HuH-7.5 (cell line): Measurements from ENCODE around the gene RPL35A.
A peak's percentile ranks its signal among the peaks of the same experiment; 100 is the strongest.
"Not testable (repeated sequence)": the region's sequence is repeated elsewhere in the genome, so short reads cannot be mapped to it uniquely, and the experiment has no call there.

ENCODE experiments used
- DNase-seq: peaks from one replicate; pipeline ENCODE4 v3.0.0; 2011; ENCODE audit warnings: low spot score

RPL35A gene

DNA sequence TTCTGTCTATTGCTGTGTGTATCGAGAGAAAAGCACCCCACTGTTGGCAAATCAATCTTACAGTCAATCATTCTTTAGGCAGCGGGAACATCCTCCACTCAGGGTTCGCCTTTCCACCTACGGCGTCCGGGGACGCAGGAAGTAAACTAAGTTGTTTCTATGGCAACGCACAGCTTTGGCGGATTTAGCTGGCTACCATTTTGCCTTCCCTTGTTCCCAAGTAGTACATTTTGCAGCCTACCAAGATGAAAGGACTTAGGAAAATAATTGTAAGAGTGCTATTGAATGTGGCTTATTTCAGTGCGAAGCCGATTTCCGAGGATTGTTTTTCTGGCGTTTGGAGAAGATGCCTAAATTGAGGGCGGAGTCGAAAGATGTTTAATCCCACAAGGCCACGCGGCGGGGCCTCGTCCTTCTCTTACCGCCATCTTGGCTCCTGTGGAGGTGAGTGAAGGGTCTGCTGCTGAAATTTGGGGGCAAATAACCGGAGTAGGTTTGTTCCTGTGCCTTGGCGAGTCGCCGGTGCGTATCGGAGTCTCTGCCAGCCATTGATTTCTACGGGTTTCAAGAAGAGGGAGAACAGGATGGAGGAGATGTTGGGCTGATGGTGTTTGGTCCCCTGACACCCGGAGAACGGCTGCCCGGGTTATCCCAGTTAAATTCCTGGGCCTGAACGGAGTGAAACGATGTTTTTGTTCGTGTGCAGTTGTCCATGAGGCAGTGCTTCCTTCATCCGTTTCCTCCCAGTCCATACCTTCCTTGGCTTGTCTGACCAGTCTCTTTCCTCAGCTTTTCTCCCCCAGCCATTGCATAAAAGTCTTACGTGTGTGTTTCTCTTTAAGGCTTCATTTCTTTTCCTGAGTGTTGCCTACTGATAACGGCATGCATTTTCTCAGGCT lies at the start of gene RPL35A:
Gene RPL35A (plus strand): TSS at position 413 of the 899 bp plus-strand sequence. CDS start 778 bp downstream, outside the sequence.
- peak; percentile 61 for DNase-seq

DNA sequence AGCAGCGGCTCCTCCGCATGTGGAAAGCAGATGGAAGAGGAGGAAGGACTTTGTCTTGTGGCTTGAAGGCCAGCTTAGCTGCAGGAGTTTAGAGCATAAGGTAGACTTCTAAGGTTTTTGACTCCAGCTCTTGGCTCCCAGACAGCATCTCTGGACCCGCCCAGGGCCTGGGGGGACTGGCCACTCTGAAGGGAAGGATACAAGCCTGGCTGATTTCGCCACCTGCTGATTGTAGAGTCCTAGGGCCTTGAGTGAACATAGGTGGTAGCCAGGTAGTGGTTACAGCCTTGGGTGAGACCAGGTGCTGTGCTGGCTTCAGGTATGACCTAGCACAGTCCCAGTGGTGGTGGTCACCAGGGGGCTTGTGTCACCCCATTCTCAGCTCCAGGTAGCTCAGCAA lies 48.4 kb upstream of the RPL35A start:
- DNase-seq = no peak

DNA sequence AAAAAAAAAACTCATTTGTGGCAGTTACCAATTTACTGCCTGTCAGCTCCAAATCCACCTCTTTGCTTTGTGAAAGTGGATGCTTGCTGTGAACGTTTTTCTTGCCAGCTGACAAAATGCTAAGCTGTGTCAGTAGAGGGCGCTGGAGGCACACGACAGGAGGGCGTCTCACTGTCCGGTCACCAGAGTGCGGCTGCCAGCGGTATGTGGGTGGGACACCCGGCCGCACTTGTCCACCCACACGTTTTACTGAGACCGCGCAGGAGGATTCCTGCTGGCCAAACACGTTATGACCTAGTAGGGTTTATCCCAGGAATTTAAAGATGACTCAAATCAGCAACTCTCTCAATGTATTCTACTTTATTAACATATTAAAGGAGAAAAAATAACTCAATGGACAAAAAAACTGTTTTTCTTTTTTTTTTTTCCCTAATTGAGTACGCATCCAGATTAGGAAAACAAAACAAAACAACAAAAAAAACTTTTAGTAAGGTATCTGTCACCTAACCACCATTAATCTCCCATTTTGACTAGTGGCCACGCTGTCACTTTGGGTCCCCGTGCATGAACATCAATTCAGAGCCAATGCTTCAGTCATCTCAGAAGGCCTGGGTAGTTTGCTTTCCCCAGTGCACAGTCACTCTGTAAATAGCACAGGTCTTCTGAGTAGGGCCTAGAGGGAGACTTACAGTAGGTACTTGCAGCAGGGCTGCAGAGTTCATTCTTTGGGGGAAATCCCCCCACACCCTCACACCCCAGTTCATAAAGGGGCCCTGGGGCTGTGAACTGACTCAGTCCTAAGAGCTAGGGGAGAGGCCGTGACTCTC lies 43.8 kb upstream of the RPL35A start:
- peak; percentile 61 for DNase-seq

DNA sequence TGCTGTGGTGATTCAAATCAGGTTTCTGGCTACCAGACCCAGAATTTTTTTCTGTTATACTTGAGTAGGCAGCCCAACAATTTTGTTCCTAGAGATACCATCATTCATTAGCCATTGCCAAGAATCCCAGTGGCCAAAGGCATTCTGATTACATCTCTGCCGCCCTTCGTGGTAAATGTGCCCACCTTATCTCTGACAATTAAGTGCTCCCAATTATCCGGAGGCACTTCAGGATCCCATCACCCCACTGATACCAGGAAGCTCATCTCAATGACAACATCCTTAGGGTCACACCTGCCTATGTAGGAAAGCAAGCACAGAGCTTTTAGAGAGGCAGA lies 43.2 kb upstream of the RPL35A start:
- no peak for DNase-seq

DNA sequence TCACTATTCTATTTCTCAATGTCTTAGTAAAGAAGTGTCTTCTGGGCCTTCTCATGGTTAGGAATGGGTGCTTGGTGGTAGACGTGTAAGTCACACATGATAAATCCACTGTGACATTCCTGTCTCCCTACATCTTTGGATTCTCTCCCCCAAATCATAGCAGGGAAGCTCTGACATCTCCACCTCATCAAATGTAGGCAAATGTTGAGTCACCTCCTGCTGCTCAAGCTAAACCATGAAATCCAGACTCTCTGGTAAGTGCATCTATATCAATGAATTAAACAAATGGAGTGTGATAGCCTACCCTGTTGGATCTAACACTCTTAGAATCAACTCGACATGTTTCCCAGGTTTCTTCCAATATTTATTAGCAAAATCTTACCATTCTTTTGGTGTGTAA lies 42.8 kb upstream of the RPL35A start:
- DNase-seq = no peak

DNA sequence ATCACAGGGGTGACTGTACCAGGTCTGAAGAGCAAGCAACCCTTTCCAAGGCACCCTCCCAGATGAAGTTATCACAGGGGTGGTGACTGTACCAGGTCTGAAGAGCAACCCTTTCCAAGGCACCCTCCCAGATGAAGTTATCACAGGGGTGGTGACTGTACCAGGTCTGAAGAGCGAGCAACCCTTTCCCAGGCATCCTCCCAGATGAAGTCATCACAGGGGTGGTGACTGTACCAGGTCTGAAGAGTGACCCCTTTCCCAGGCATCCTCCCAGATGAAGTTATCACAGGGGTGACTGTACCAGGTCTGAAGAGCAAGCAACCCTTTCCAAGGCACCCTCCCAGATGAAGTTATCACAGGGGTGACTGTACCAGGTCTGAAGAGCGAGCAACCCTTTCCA lies 41.4 kb upstream of the RPL35A start:
- DNase-seq = not testable (repeated sequence)

DNA sequence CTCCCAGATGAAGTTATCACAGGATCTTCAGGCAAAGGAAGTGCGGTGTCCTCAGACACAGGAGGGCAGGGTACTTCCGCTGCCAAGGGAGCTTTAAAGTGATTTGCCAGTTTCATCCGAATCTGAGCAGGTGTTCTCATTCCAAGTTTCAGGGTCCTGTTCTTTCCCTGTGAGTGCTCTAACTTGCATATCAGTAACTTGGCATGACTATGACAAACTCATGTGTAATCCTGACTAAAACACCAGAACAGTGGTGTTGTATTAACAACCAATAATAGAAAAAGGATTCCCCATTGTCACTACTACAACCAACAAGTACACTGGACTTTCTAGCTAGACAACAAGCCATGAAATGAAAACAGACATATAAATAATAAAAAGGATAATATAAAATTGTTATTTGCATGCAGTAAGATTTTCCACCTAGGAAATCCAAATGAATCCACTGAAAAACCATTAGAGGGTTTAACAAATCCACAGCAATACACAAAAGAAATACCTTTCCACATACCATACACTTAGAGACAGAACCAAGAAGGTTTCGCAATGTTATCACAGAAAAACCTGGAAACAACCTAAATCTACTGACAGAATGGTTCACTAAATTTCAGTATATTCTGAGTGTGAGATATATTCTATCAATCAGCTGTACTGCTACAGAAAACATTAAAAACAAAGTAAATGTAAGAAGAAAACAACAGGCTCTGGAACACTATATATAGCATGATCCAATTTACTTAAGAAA lies 40.9 kb upstream of the RPL35A start:
- DNase-seq = no peak

DNA sequence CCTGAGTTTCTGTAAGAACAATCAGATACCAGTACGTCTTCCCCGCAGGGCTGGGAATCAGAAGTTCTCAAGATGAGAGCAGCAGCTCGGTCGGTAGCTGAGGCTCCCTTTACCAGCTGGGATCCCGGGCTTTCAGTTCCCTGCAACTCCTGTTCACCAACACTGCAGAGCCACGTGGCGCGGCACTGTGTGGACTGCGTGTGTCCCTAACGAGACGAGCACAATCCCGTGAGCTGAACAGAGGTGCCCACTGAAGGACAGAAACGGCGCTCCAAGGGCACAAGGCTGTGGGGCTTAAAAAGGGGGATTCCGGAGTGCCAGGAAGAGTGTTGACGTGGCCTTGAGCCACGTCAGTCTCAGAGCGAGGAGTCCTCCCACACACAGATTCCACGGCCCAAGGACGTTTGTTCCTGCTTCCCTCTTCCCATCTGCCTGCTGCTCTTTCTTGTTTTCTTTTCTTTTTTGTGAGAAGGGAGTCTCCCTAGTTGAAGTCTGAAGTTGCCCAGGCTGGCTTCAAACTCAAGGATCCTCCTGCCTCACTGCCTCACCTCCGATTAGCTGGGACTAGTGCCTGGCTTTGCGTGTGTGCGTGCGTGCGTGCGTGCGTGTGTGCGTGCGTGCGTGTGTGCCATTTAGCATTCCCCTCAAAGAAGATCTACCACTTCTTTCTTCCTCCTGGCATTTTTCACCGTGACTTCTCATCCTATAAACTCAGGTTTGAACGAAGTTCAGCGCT lies 37.1 kb upstream of the RPL35A start:
- DNase-seq = no peak

DNA sequence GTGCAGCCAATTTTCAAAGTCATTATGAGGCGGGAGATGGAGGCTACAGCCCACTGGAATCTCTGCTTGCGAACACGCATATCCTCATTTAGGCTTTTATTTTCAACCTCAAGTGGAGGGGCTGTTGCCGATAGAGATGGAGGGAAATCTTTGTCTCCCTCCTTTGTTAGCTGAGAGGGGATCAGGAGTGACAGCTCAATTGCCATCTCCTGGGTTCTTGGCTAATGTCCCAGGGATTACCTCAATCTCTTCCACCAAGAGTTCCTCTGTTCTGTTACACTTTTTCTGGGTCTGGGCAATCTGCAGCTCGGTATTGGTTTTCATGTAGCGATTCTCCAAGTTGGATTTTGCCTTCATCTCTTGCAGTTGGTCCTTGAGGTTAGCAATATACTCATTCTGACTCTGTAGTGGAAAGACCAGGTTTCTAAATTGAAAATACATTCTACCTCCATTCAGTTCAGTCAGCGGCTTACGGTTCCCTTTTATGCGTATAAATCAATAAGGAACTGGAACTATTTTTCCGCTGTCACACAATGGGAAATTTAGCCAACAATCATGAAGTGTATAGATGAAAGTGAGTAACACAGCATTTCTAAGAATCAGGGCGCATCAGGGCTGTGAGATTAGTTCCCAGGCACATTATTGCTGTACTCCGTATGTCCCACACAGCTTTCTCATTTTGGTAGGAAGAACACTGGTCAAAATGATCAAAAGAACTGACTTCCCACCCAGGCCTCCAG lies 36.2 kb upstream of the RPL35A start:
- DNase-seq = no peak

DNA sequence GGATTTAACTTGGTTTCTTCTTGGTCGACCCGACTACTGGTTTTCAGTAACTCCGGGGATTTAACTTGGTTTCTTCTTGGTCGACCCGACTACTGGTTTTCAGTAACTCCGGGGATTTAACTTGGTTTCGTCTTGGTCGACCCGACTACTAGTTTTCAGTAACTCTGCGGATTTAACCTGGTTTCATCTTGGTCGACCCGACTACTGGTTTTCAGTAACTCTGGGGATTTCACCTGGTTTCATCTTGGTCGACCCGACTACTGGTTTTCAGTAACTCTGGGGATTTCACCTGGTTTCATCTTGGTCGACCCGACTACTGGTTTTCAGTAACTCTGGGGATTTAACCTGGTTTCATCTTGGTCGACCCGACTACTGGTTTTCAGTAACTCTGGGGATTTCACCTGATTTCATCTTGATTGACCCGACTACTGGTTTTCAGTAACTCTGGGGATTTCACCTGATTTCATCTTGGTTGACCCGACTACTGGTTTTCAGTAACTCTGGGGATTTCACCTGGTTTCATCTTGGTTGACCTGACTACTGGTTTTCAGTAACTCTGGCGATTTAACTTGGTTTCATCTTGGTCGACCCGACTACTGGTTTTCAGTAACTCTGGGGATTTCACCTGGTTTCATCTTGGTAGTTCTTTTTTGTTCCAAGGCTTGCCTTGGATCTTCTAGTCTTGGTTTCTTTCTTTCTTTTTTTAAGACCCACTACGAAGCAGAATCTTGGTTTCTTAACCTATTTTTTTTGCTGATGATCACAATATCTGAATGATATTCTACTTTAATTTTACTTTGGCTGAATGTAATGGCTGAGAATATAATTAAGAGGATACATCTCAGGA lies 28.3 kb upstream of the RPL35A start:
- not testable (repeated sequence) for DNase-seq

DNA sequence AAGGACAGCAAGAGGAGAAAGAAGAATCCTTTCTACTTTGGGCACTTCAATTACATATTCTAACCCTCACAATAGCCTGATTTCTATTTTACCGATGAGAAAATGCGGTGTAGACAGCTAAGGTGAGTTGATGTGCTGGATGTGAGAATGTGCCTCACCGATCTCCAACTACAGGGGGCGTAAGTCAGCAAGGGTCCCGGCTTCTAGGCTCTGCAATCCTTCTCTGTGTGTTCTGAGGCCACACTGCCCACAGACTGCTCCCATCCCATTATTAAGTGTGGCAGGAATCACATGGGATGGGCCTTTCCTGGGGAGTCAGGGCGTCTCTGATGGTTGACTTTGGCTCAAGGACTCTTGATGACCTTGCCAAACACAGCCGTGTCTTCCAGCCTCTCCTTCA lies 23.6 kb upstream of the RPL35A start:
- no peak for DNase-seq

DNA sequence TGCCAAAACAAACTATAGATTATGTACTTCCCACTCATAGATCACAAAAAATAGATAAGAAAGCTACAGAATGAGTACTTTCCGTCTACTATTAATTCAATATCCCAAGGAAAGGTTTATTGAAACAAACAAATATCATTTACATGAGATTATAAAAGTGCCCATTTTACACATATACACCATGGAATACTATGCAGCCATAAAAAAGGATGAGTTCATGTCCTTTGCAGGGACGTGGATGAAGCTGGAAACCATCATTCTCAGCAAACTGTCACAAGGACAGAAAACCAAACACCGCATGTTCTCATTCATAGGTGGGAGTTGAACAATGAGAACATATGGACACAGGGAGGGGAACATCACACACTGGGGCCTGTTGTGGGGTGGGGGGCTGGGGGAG lies 22.4 kb upstream of the RPL35A start:
- DNase-seq = not testable (repeated sequence)

DNA sequence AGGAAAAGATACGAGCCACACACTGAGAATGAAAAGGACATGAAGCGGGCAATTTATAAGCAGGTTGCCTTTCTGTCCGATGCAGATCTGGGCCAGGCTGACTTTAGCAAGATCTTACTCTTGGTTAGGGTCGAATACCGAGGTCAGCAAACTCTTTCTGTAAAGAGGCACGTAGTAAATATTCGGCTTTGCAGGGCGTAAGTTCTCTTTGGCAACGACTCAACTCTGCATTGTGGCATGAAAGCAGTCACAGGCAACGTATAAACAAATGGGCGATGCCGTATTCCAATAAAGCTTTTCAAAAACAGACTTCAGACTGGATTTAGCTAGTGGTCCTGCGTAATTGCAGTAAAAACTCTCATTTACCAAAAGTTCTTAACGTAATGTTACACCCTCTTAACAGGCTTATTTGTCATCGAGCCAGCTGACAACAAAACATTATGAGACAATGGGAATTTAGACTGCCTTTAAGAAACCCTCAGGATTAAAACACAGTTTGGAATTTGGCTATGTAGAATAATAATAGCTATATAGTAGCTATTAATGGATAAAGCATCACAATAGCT lies 13.1 kb upstream of the RPL35A start:
- DNase-seq = no peak

DNA sequence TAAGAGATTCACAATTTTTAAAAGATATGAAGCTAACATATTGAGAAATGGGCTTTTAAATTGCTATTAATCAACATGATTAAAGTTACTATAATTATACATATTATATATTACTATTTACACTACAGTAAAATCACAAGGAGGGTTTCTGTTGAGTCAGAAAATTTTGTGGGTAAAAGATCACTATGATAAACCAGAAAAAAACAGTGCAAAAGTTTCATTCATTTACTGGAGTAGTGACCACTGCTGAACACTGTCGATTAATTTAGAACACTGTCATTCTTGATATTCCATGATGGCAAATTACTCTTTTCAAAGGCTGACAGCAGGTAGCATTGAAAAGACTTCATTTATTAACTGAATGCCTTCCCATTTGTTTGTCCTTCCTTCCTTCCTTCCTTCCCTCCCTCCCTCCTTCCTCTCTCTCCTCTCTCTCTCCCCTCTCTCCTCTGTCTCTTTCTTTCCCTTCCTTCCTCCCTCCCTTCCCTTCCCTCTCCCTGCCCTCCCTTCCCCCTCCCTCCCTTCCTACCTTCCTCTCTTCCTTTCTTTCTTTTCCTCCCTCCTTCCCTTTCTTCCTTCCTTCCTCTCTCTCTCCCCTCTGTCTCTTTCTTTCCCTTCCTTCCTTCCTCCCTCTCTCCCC lies 9.1 kb upstream of the RPL35A start:
- no peak for DNase-seq

DNA sequence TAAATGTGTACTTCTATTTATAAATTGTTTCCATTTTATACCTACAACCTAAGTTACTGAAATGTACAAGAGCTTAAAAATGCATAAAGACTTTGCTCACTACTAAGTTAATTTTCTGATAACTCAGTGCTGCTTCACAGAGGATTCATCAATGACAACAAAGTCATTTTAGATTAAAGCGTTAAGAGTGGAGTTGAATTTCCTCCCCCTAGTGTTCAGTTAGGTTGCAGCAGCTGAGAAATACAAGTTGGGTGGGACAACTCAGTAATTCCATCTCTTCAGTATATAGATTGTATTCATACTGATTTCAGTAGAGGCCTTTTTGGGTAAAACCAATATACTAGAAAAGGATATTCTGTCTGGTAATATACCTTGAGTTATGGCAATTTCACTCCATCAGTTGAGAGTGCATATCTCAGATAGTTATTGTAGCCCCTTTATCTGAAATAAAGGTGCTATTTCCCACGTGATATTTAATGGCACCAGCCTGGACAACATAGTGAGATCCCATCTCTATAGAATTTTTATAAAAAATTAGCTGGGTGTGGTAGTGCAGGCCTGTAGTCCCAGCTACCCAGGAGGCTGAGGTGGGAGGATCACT lies 6.9 kb upstream of the RPL35A start:
- DNase-seq = no peak

DNA sequence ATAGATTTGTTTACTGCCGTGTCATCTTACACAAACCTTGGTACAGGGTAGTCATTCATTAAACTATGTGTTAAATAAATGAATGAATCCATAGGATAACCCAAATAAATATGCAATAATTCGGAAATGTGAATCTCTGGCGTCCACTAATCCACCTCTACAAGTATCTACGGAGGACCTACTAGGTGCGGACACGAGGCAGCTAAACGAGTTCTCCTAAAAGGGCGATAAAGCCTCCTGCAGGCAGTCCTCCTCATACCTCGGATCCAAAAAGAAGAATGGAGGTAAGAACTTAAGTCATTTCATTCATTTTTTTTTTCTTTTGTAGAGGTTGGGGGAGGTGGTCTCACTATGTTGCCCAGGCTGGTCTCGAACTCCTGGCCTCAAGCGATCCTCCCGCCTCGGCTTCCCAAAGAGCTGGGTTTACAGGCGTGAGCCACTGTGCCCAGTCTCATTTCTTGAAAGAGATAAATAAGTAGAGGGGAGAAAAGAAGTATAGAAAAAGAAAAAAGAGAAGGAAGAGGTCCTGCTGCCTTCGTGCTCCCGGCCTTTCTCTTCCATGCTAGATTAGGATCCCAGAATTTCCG lies 706 bp upstream of the RPL35A start:
- DNase-seq = no peak

DNA sequence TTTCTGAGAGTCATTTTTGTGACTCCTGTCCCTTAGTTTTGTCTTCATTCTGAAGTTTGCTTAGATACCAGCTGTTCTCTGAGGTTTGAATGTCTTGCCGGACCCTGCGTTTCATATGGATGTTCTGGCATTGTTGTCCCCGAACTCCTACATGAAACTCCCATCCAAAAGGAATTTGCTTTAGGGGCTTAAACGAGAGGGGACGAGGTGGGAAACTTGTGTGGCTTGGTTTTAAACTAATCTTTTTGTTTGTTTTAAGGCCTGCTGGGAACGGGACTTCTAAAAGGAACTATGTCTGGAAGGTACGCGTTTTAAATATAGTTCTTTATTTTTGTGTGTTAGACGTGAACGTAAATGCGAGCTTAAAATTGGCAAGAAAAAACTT lies 679 bp downstream of the RPL35A start:
- DNase-seq = no peak

DNA sequence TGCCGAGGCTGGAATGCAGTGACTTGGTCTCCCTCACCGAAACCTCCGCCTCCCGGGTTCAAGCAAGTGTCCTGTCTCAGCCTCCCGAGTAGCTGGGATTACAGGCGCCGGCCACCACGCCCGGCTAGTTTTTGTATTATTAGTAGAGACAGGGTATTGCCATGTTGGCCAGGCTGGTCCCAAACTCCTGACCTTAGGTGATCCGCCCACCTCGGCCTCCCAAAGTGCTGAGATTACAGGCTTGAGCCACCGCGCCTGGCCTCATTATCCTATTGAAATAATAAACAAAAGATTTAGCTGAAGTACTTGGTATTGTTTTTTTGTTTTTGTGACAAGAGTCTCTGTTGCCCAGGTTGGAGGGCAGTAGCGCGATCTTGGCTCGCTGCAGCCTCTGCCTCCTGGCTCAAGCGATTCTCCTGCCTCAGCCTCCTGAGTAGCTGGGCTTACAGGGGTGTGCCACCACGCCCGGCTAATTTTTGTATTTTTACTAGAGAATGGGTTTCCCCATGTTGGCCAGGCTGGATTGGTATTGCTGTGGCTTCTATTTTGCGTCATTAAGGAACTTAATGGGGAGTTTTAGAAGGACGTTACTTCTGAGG lies 1.5 kb downstream of the RPL35A start:
- no peak for DNase-seq
